ENCODE results near the gene NKIRAS1. TPM values are rescaled to one million over a fixed set of nuclear protein-coding genes. Genes with fewer than 3 reads are reported as not detected.

The NKIRAS1 gene
- total and polyA plus RNA-seq, 2 of the 8 experiments (the other 6 are each of a cell fraction or from before 2014, with no cell fraction given) = 3.4 to 7.0 TPM

DNA sequence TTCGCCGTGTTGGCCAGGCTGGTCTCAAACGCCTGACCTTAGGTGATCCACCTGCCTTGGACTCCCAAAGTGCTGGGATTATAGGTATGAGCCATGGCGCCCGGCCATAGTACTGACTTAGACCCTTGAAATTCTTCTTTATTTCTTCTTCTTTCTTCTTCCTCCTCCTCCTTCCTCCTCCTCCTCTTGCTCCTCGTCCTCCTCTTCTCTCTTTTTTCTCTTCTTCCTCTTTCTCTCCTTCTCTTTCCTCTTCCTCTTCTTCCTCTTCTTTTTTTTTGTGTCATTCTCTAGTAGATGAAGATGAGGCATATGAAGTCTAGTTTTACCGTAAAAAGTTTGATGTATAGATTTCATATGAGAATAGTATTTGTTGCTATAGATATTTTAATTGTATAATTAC lies 9.5 kb upstream of the NKIRAS1 start (continued):
- TF ChIP-seq, protein P1, sequence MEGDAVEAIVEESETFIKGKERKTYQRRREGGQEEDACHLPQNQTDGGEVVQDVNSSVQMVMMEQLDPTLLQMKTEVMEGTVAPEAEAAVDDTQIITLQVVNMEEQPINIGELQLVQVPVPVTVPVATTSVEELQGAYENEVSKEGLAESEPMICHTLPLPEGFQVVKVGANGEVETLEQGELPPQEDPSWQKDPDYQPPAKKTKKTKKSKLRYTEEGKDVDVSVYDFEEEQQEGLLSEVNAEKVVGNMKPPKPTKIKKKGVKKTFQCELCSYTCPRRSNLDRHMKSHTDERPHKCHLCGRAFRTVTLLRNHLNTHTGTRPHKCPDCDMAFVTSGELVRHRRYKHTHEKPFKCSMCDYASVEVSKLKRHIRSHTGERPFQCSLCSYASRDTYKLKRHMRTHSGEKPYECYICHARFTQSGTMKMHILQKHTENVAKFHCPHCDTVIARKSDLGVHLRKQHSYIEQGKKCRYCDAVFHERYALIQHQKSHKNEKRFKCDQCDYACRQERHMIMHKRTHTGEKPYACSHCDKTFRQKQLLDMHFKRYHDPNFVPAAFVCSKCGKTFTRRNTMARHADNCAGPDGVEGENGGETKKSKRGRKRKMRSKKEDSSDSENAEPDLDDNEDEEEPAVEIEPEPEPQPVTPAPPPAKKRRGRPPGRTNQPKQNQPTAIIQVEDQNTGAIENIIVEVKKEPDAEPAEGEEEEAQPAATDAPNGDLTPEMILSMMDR (IDR thresholded peaks at IDR 0.05; ENCODE audit: control extremely low read depth in 1 of 3, insufficient read depth in 1 of 3, low read depth in 1 of 3, low read length in 3 of 3) = no peak
- TF ChIP-seq TBP (IDR thresholded peaks at IDR 0.05; ENCODE audit: low read depth, low read length) (no peak), ASH2L (IDR thresholded peaks at IDR 0.05; ENCODE audit: low read length) (no peak), POU5F1 (IDR thresholded peaks at IDR 0.05; ENCODE audit: low read depth, low read length) (no peak)

Measured in H1 (cell line).